Effector memory CD8-positive, alpha-beta T cell (primary cell): Measurements from ENCODE around the gene ZNRF3.
"Not testable (repeated sequence)": the region's sequence is repeated elsewhere in the genome, so short reads cannot be mapped to it uniquely, and the experiment has no call there.

Experiments
- ATAC-seq: fragments of 150-1000 bp; cut with Tn5 transposase; replicated peaks from 2 replicates; pipeline ENCODE4 v1.10.0; 2021; ENCODE audit warnings: mild to moderate bottlenecking, moderate library complexity
- DNase-seq, 3 experiments: peaks; one replicate each; pipeline ENCODE4 v3.0.0; 2021
- H3K27ac Mint-ChIP-seq, 2 donors: one replicate each; pipeline ENCODE4 v1.8.0; 2022; ENCODE audit warnings: mild to moderate bottlenecking in 2 of 2, mixed read lengths in 2 of 2, moderate library complexity in 2 of 2
- H3K27me3 Mint-ChIP-seq, 2 donors: one replicate each; pipeline ENCODE4 v1.8.0; 2022; ENCODE audit warnings: mixed read lengths in 2 of 2
- H3K36me3 Mint-ChIP-seq: one replicate; pipeline ENCODE4 v1.8.0; 2022; ENCODE audit warnings: mild to moderate bottlenecking, moderate library complexity, mixed read lengths; ENCODE audit not compliant: insufficient read depth
- H3K4me1 Mint-ChIP-seq, 2 donors: one replicate each; pipeline ENCODE4 v1.8.0; 2022; ENCODE audit warnings: low read depth in 2 of 2, mixed read lengths in 2 of 2
- H3K4me3 Mint-ChIP-seq, 2 donors: one replicate each; pipeline ENCODE4 v1.8.0; 2022; ENCODE audit warnings: mild to moderate bottlenecking in 2 of 2, mixed read lengths in 2 of 2, moderate library complexity in 2 of 2
- H3K9me3 Mint-ChIP-seq, 2 donors: one replicate each; pipeline ENCODE4 v1.8.0; 2022; ENCODE audit warnings: mixed read lengths in 2 of 2

ZNRF3 gene

DNA sequence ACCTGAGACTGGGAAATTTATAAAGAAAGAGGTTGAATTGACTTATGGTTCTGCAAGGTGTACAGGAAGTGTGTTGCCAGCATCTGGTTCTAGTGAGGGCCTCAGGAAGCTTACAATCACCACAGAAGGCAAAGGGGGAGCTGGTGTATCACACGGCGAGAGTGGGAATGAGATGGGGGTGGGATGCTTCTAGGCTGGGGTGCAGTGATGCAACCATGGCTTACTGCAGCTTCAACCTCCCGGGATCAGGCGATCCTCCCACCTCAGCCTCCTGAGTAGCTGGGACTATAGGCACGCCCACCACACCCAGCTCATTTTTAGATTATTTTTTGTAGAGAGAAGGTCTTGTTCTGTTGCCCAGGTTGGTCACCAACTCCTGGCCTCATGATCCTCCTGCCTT, 117.3 kb downstream of the ZNRF3 start:
- Mint-ChIP-seq H3K4me3 (no peak overlapping the region), H3K4me1 (no peaks in the 10 kb centered on the region), H3K9me3 (no peaks in the 10 kb centered on the region), H3K27me3 (peaks cover 0 to 15% of the 10 kb centered on the region in 2 donors), H3K27ac (no peak overlapping the region), H3K36me3 (no peaks in the 10 kb centered on the region)
- ATAC-seq (no peak), DNase-seq (no peak)

DNA sequence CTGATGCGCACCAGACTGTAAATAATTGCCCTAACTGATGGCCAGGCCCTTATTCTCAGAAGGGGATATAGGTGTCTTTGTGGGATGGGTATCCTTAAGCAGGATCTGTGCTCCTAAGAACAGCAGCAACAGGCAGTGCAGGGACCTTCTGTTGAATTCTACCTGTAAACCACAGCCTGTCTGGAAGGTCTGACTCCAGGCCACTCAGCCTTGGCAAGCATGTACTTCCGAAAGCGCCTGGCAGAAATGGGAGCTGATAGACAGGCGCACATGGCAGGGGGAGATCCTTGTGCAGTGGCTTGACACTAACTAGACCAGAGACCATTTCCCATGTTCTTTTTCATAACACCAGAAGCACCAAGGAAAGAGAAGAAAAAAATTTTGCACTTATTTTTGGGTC, 119.2 kb downstream of the ZNRF3 start:
- H3K4me1 Mint-ChIP-seq: no peaks in the 10 kb centered on the region
- ATAC-seq (no peak), DNase-seq (no peak)
- no peaks in the 10 kb centered on the region for H3K9me3 Mint-ChIP-seq
- H3K36me3 Mint-ChIP-seq: no peaks in the 10 kb centered on the region
- no peak overlapping the region for H3K27ac Mint-ChIP-seq
- H3K4me3 Mint-ChIP-seq: no peak overlapping the region
- H3K27me3 Mint-ChIP-seq: peaks cover 0 to 26% of the 10 kb centered on the region in 2 donors

DNA sequence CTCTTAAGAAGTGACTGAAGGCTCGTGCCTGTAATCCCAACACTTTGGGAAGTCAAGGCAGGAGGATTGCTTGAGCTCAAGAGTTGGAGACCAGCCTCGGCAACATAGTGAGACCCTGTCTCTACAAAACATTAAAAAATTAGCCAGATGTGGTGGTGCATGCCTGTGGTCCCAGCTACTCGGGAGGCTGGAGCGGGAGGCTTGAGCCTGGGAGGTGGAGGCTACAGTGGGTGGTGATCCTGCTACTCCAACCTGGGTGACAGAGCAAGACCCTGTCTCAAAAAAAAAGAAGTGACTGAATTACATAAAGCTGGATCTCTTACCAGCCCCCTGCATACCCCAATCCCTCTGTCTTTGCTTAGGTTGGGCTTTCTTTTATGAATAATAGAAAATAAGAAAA, 120.2 kb downstream of the ZNRF3 start:
- ATAC-seq (no peak), DNase-seq (no peak)
- H3K4me1 Mint-ChIP-seq: no peaks in the 10 kb centered on the region
- H3K27ac Mint-ChIP-seq: no peak overlapping the region
- H3K9me3 Mint-ChIP-seq: no peaks in the 10 kb centered on the region
- H3K36me3 Mint-ChIP-seq: no peaks in the 10 kb centered on the region
- peaks cover 0 to 26% of the 10 kb centered on the region in 2 donors for H3K27me3 Mint-ChIP-seq
- no peak overlapping the region for H3K4me3 Mint-ChIP-seq

DNA sequence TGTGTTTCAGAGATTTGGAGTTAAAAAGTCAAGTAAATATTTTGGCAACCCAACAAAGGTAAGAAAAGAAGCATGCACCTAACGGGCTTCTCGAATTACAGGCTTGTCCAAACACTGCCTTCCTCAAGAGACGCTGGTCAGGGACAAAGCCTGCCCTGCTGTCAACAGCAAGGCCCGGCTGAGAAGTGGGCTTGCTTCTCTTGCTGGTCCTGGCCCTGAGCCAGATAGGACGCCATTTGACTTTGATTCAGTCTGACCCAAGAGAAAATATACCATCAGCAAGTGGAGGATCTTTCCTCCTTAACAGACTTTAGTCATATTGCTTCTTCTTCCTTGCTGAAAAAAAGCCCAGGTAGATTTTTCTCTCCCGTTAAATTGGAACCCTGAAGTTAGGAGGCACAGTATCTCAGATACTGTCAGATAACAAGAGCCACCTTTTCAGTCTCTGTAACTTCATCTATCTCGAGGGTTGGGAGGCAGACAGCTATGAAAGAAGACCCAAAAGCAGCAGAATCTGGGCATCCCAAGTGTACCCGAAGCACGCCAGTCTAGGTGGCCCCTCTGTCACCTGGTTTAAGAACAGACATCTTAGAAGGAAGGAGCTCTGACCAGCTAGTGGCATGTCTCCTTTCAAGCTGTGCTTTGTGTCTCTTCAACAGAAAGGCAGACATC, 120.7 kb downstream of the ZNRF3 start:
- Mint-ChIP-seq H3K36me3 (no peaks in the 10 kb centered on the region), H3K4me3 (no peak overlapping the region), H3K27me3 (peaks cover 0 to 26% of the 10 kb centered on the region in 2 donors), H3K9me3 (no peaks in the 10 kb centered on the region), H3K4me1 (no peaks in the 10 kb centered on the region), H3K27ac (no peak overlapping the region)
- DNase-seq (no peak), ATAC-seq (no peak)

DNA sequence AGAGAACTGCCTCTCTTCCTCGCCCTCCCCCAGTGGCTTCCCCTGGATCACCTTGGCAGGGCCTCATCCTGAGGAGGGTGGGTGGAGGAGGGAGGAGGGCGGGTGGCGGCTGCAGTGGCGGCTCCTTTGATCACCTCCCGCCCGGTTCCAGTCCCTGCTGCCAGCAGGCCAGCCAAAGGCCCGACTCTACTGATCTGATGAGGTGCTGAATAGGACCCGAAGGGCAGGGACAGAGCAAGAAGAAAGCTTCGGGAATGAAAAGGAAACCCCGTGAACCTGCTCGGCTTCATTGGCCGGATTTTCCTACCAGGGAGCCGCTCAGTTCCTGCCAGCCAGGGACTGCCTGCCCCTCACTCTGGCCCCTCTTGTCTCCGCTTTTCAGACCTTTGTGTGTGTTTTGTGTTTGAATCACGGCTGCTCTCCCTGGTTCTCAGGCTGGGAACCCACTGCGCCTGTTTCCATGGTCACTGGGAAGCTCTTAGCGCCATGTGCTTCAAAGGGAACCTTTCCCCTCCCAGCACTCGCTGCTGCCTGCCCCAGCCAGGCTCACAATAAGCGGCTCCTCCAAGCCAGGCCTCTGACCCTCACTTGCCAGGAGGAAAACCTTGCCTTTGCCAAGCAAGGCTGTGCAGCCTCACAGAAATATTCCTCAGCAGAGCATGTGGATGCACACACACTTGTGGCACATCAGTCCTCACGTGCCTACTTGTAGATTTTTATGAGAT, 121.4 kb downstream of the ZNRF3 start:
- no peak for DNase-seq
- Mint-ChIP-seq H3K36me3 (no peaks in the 10 kb centered on the region), H3K27me3 (peaks cover 0 to 26% of the 10 kb centered on the region in 2 donors), H3K27ac (no peak overlapping the region), H3K4me3 (no peak overlapping the region), H3K4me1 (no peaks in the 10 kb centered on the region), H3K9me3 (no peaks in the 10 kb centered on the region)
- no peak for ATAC-seq

DNA sequence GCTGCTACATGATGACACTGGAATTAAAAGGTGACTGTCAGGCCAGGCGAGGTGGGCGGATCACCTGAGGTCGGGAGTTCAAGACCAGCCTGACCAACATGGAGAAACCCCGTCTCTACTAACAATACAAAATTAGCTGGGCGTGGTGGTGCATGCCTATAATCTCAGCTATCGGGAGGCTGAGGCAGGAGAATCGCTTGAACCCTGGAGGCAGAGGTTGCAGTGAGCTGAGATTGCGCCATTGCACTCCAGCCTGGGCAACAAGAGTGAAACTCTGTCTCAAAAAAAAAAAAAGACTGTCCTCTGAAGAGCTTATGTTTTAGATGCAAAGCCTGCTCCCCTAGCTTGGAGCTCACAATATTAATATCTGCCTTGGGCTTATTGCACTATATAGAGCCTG, 122.4 kb downstream of the ZNRF3 start:
- not testable (repeated sequence) for ATAC-seq, DNase-seq, H3K27ac Mint-ChIP-seq, H3K4me1 Mint-ChIP-seq, H3K9me3 Mint-ChIP-seq, H3K36me3 Mint-ChIP-seq, H3K4me3 Mint-ChIP-seq
- H3K27me3 Mint-ChIP-seq: peaks cover 0 to 29% of the 10 kb centered on the region in 2 donors

DNA sequence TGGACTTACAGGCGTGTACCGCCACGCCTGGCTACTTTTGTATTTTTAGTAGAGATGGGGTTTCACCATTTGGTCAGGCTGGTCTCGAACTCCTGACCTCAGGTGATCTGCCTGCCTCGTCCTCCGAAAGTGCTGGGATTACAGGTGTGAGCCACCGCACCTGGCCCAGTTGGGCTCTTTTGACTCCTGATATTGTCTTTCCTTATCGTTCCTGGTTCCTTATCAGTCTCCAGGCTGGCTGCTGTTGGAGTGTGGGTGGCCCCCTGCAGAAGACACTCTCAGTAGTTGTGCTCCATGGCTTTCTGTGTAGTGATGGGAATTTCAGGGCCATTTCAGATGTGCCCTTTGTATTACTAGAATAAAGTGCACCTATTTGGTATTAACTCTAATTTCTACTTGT, 123.0 kb downstream of the ZNRF3 start:
- Mint-ChIP-seq H3K27me3 (peaks cover 0 to 34% of the 10 kb centered on the region in 2 donors), H3K9me3 (no peaks in the 10 kb centered on the region), H3K4me3 (no peak overlapping the region), H3K27ac (no peak overlapping the region), H3K36me3 (no peaks in the 10 kb centered on the region), H3K4me1 (no peaks in the 10 kb centered on the region)
- DNase-seq (no peak), ATAC-seq (no peak)

DNA sequence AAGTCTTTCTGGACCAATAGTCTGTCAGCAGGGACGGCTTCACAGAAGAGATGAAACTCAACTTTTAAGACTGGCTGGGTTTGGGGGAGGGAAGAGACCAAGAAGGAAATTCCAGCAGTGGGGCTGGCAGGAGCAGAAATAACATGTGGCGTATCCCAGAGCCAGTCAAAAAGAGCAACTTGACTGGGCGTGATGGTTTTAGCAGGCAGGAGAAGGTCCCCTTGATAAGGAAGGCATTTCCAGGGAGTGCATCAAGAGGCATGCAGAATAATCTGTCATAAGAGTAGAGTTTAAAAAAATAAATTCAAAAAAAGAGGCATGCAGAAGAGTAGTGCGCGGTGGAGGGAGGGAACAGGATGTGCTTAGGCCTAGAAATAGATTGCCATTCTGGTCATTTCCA, 125.8 kb downstream of the ZNRF3 start:
- no peak overlapping the region for H3K4me3 Mint-ChIP-seq
- DNase-seq (no peak), ATAC-seq (no peak)
- no peaks in the 10 kb centered on the region for H3K36me3 Mint-ChIP-seq
- H3K9me3 Mint-ChIP-seq: no peaks in the 10 kb centered on the region
- no peak overlapping the region for H3K27ac Mint-ChIP-seq
- H3K27me3 Mint-ChIP-seq: peaks cover 0 to 30% of the 10 kb centered on the region in 2 donors
- no peaks in the 10 kb centered on the region for H3K4me1 Mint-ChIP-seq

DNA sequence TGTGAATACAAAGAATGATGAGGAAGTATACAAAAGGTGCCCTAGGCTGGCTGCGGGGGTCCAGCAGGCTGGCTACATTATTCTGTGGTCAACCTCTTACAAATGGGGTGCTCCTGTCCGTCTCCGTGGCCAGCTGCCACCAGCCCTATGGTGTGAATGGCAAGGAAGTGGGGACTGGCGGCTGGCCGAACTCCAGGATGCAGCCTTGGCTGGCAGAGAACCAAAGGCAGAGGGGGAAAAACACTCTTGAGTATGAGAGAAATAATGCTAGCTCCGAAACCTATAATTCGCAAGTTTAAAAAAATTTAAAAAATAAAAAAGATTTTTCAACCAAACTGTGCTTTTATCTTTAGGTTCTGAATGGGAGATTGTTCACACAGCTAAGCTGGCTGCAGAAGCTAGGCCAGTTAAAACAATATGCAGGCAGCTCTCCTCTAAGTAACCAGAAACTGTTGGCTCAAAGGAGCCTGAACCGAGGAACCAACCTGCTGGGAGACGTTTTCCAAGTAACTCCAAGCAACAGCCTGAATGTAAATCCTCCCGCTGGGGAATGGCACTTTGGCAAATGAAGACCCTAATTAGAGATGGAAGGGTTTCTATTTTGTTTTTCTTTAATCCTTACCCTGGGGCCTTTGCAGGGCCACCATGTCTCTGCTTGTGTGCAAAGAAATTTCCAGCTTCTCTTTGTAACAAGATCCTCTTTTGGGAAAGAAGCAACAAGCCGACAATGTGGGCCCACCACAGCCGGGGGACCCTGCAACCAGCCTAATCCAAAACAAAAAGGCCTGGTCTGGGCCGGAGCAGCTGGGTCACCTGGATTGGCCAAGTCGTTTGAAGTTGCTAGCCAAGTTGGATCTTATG, 128.1 kb downstream of the ZNRF3 start:
- Mint-ChIP-seq H3K27me3 (peaks cover 0 to 19% of the 10 kb centered on the region in 2 donors), H3K4me1 (peaks cover 4 to 6% of the 10 kb centered on the region in 2 donors), H3K27ac (no peak overlapping the region), H3K36me3 (no peaks in the 10 kb centered on the region), H3K9me3 (no peaks in the 10 kb centered on the region), H3K4me3 (no peak overlapping the region)
- DNase-seq (no peak), ATAC-seq (no peak)

DNA sequence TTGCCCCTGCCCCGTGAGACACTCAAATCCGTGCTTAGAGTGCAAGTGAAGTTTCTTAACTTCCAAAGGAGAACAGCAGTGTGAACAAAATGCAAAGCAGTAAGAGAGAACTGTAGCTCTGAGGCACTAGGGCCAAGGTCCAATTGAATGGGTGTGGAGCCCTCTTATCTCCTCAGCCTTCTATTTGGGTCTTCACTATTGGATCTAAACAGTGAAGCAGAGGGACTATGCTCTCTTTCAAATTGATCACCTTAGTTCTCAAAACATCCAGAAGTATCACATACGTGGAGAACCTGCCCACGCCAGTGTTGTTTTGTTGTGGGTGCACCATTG, 128.7 kb downstream of the ZNRF3 start:
- ATAC-seq (no peak), DNase-seq (no peak)
- H3K27me3 Mint-ChIP-seq: peaks cover 0 to 15% of the 10 kb centered on the region in 2 donors
- no peak overlapping the region for H3K4me3 Mint-ChIP-seq
- no peaks in the 10 kb centered on the region for H3K36me3 Mint-ChIP-seq
- no peaks in the 10 kb centered on the region for H3K9me3 Mint-ChIP-seq
- H3K4me1 Mint-ChIP-seq: peaks cover 4 to 6% of the 10 kb centered on the region in 2 donors
- H3K27ac Mint-ChIP-seq: no peak overlapping the region

DNA sequence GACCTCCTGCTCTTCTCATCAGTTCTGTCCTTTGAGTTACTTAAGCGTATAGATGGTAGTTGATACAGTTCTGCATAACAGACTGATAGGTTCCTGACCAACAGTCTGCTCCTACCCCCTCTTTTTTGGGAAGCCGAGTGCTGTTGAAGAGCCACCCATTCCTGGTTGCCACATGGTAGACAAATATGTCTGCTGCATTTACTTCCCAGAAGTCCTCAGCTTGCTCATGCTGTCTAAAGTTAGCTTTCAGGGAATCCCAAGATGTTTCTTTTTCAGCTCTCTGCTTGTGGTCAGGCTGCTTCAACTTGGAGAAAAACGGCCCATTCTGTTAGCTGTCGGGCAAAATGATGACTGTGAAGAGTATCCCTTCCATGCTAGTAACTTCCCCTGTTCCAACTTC, 129.6 kb downstream of the ZNRF3 start:
- Mint-ChIP-seq H3K27me3 (peaks cover 7 to 22% of the 10 kb centered on the region in 2 donors), H3K4me3 (no peak overlapping the region), H3K27ac (no peak overlapping the region), H3K9me3 (no peaks in the 10 kb centered on the region), H3K36me3 (no peaks in the 10 kb centered on the region), H3K4me1 (peaks cover 4 to 6% of the 10 kb centered on the region in 2 donors)
- no peak for DNase-seq
- no peak for ATAC-seq

DNA sequence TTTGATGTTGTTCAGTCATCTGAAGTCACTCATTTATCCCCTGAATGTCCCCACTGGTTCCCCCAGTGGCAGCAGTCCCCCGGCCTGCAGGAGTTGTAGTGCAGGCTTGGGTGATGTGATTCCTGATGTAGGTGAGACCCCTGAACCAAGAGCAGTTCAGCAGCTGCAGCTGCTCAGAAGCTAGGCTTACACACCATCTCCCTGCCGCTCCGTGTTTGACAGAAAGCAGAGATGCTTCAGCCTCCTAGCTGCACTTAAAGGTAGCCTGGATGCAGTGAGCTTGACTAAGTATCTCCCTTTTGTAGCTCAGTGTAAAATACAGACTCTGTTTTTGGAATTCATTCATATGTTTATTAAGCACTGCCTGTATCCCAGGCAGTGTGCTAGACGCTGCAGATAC, 130.9 kb downstream of the ZNRF3 start:
- no peak overlapping the region for H3K4me3 Mint-ChIP-seq
- H3K36me3 Mint-ChIP-seq: no peaks in the 10 kb centered on the region
- H3K27me3 Mint-ChIP-seq: peaks cover 13 to 22% of the 10 kb centered on the region in 2 donors
- DNase-seq (no peak), ATAC-seq (no peak)
- no peak overlapping the region for H3K27ac Mint-ChIP-seq
- H3K9me3 Mint-ChIP-seq: peaks cover 3 to 7% of the 10 kb centered on the region in 2 donors
- H3K4me1 Mint-ChIP-seq: peaks cover 4 to 6% of the 10 kb centered on the region in 2 donors

DNA sequence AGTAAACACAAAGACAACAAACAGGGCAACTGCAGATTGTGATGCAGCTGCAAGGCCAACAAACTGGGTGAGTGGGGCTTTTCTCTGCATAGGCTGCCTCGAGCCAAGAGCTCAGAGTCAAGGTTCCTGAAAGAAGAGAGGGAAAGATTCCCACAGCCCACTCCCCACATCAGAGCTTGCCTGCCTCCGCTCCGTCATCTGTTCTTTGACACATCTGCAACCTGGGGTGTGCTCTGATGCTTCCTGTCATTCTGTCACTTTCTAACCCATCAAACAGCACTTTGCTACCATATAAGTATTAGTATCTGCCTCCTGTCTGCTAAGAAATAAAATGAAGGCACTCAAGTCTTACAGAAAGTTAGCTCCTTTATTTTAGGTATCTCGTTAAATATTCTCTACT, 131.4 kb downstream of the ZNRF3 start:
- Mint-ChIP-seq H3K4me1 (peaks cover 4 to 6% of the 10 kb centered on the region in 2 donors), H3K9me3 (peaks cover 3 to 7% of the 10 kb centered on the region in 2 donors), H3K27ac (no peak overlapping the region), H3K27me3 (peaks cover 13 to 22% of the 10 kb centered on the region in 2 donors), H3K36me3 (no peaks in the 10 kb centered on the region), H3K4me3 (no peak overlapping the region)
- DNase-seq (no peak), ATAC-seq (no peak)
